Lung (tissue), 12 donors: ENCODE results near the gene CPT1C. TPM values are rescaled to one million over a fixed set of nuclear protein-coding genes. Genes with fewer than 3 reads are reported as not detected.

Source experiments
- ATAC-seq: fragments of 200-7000 bp; cut with Tn5 transposase; one replicate; pipeline ENCODE4 v1.9.1; 2020; ENCODE audit warnings: moderate number of reproducible peaks; ENCODE audit not compliant: insufficient read depth, low FRiP score
- DNase-seq, 3 donors: peaks; one replicate each; pipeline ENCODE4 v3.0.0-alpha.2; 2013 to 2017
- H3K27ac ChIP-seq, 2 donors: one replicate each; pipeline ENCODE4 v1.5.1; 2013; ENCODE audit warnings: mild to moderate bottlenecking in 2 of 2, moderate library complexity in 2 of 2, control low read depth in 1 of 2, inconsistent platforms in 1 of 2, low read depth in 1 of 2, low read length in 1 of 2
- H3K27me3 ChIP-seq, 3 donors: one replicate each; pipeline ENCODE4 v1.5.1; 2013; ENCODE audit warnings: low read length in 2 of 3; ENCODE audit not compliant: control insufficient read depth in 3 of 3, insufficient read depth in 3 of 3
- H3K36me3 ChIP-seq, 4 donors: one replicate each; pipeline ENCODE4 v1.5.1; 2013; ENCODE audit warnings: low read length in 4 of 4, mild to moderate bottlenecking in 1 of 4, moderate library complexity in 1 of 4; ENCODE audit not compliant: control insufficient read depth in 4 of 4, insufficient read depth in 4 of 4
- H3K4me1 ChIP-seq, 5 donors: one replicate each; pipeline ENCODE4 v1.5.1; 2013; ENCODE audit warnings: low read length in 5 of 5, mild to moderate bottlenecking in 2 of 5, moderate library complexity in 1 of 5; ENCODE audit not compliant: control insufficient read depth in 5 of 5, insufficient read depth in 5 of 5
- H3K4me3 ChIP-seq: one replicate; pipeline ENCODE4 v1.5.1; 2013; ENCODE audit warnings: mild to moderate bottlenecking, control low read depth, moderate library complexity
- H3K9ac ChIP-seq, 2 donors: one replicate each; pipeline ENCODE4 v1.5.1; 2013; ENCODE audit warnings: low read length in 2 of 2, control low read depth in 1 of 2; ENCODE audit not compliant: insufficient read depth in 1 of 2
- H3K9me3 ChIP-seq, 4 donors: one replicate each; pipeline ENCODE4 v1.5.1; 2013; ENCODE audit warnings: low read length in 3 of 4, mild to moderate bottlenecking in 1 of 4, moderate library complexity in 1 of 4; ENCODE audit not compliant: control insufficient read depth in 4 of 4, insufficient read depth in 3 of 4
- WGBS, 2 donors: extraction: QIAGEN DNeasy Blood & Tissue Kit; methylation state at CpG; one replicate each; pipeline ENCODE4 v1.1.7; 2013; 5-methylcytosine and 5-hydroxymethylcytosine counted together
- polyA plus RNA-seq, 2 donors: library from polyadenylated mRNA; stranded (reverse); fragments of 200-250 nt; gene quantifications; one replicate each; pipeline ENCODE4 v1.2.1, GENCODE V29; 2013
- total RNA-seq, 2 donors: library from RNA; depleted of rRNA in 1 of 2; stranded (reverse); fragments of >200 nt in 1 of 2; gene quantifications; one replicate each; pipeline ENCODE4 v1.2.1, GENCODE V29; 2014 to 2021
- TF ChIP-seq, protein P1 (sequence below): IDR thresholded peaks from 2 replicates; pipeline ENCODE4 v1.5.1; 2012; ENCODE audit warnings: mild to moderate bottlenecking; ENCODE audit errors: control extremely low read depth, extremely low read depth
- donor health status: control.
- donor health status: control.
- donor health status: Bipolar disorder and iron deficiency.
- donor health status: healthy.
- donor health status: DM: yes; HTN: yes; CAD: no.

The CPT1C gene
- total and polyA plus RNA-seq, 4 donors: 2.7 to 5.9 (median 3.5) TPM

GRCh38 chr19:49669516-49669915, 21.4 kb upstream of the CPT1C start:
- WGBS, 2 donors: 92 to 98% methylated on average over 3 of the region's 3 CpGs
- TF ChIP-seq, protein P1, sequence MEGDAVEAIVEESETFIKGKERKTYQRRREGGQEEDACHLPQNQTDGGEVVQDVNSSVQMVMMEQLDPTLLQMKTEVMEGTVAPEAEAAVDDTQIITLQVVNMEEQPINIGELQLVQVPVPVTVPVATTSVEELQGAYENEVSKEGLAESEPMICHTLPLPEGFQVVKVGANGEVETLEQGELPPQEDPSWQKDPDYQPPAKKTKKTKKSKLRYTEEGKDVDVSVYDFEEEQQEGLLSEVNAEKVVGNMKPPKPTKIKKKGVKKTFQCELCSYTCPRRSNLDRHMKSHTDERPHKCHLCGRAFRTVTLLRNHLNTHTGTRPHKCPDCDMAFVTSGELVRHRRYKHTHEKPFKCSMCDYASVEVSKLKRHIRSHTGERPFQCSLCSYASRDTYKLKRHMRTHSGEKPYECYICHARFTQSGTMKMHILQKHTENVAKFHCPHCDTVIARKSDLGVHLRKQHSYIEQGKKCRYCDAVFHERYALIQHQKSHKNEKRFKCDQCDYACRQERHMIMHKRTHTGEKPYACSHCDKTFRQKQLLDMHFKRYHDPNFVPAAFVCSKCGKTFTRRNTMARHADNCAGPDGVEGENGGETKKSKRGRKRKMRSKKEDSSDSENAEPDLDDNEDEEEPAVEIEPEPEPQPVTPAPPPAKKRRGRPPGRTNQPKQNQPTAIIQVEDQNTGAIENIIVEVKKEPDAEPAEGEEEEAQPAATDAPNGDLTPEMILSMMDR: no peak
- no peak overlapping the region for H3K4me3 ChIP-seq

DNA sequence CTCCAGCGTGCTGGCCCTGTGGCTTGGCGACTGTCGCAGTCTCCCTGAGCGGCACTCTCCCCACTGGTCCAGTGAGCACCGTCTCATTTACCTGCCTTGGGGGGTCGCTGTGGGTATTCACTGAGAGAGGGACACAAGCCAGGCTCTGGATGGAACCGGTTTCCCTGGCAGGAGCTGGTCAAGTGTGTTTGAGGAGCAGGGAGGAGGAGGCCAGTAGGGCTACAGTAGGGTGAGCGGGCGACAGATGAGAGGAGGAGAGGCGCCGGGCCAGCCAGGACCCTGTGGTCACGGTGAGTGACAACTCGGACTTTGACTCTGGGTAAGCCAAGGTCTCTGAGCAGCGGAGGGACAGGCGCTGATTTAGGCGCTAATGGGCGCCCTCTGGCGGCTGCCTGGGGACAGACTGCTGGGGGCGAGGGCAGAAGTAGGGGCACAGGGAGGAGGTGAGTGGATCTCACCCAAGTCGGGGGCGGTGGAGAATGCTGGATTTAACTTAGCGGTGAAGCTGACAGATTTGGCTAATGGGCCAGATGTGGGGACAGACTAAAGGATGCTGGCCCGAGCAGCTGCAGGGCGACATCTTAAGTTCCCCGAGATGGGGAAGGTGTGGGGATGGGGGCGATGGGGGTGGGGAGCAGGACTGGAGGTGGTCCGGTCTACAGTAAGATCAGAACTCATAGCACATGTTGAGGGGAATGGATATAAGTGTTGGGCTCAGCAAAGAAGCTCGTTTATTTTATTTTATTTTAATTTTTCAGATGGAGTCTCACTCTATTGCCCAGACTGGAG, 18.6 kb upstream of the CPT1C start:
- Histone ChIP-seq H3K4me1 (peaks cover 0 to 9% (median 4%) of the 10 kb centered on the region in 5 donors), H3K36me3 (peaks cover 0 to 7% (median 2%) of the 10 kb centered on the region in 4 donors), H3K27ac (peak overlapping the region in 1 of 2 donors; percentile 68), H3K4me3 (no peak overlapping the region), H3K9me3 (no peaks in the 10 kb centered on the region), H3K27me3 (no peaks in the 10 kb centered on the region), H3K9ac (no peak overlapping the region)
- TF ChIP-seq, protein P1: peak; percentile 77
- DNase-seq: peak; percentile 68 to 71 (median 71)
- no peak for ATAC-seq
- 26 to 33% methylated on average over 26 to 28 of the region's 28 CpGs for WGBS, 2 donors

More at GRCh38 chr19:49669516-49669915, 21.4 kb upstream of the CPT1C start:
- Histone ChIP-seq H3K27ac (no peak overlapping the region), H3K4me1 (peaks cover 0 to 15% (median 8%) of the 10 kb centered on the region in 5 donors), H3K9ac (no peak overlapping the region), H3K36me3 (peaks cover 0 to 5% (median 2%) of the 10 kb centered on the region in 4 donors), H3K9me3 (no peaks in the 10 kb centered on the region), H3K27me3 (no peaks in the 10 kb centered on the region)
- DNase-seq (no peak), ATAC-seq (no peak)

DNA sequence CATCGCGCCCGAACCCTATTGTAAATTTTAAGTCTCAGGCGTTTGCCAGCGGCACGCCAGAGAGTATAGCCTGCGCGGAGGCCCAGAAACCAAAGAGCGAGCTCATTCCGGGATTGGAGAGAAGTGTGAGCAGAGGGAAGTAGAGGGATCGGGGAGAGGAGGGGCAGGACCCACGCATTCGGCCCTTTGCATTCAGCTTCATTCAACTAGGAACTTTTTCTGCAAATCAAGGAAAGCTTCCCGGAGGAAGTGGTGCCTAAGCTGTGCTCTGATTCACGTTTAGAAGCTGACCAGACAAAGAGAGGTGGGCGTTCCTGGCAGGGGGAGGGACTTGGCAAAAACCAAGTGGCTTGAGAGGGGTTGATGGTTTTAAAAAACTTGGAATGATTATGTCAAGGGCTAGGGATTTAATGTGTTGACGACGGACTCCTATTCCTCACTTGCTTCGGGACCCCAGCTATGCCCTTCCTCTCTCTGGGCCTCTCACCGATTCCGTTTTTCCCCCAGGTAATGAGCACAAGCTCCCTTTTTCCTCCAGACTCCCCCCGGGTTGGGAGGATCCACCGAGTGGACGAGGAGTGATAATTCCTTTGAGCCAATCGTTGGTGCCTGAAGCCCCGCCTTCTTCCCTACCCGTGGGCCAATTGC, 14.7 kb upstream of the CPT1C start:
- Histone ChIP-seq H3K27me3 (no peaks in the 10 kb centered on the region), H3K4me1 (peaks cover 9 to 36% (median 16%) of the 10 kb centered on the region in 5 donors)
- TF ChIP-seq, protein P1: no peak

More for the DNA sequence above, 14.7 kb upstream of the CPT1C start:
- ATAC-seq (no peak), DNase-seq (peak in 1 of 3 donors; percentile 97)
- Histone ChIP-seq H3K36me3 (peaks cover 0 to 8% (median 4%) of the 10 kb centered on the region in 4 donors), H3K9ac (peak overlapping the region in 1 of 2 donors; percentile 88), H3K9me3 (no peaks in the 10 kb centered on the region), H3K4me3 (no peak overlapping the region), H3K27ac (peak overlapping the region; percentile 82 to 93)
- WGBS, 2 donors: 1 to 2% methylated on average over 27 of the region's 27 CpGs
